H1 (cell line): Measurements from ENCODE around the gene LIG3.

Experiments used
- CEBPB ChIP-seq: IDR thresholded peaks from 2 replicates; pipeline ENCODE4 v1.6.1; 2012; ENCODE audit warnings: low read depth, low read length
- TF ChIP-seq, protein P1 (sequence below), 3 experiments: IDR thresholded peaks; 1 replicate in 2 of 3; 2 replicates in 1 of 3; pipeline versions ENCODE4 v1.5.1 to v1.6.1; 2011; ENCODE audit warnings: low read length in 3 of 3, mild to moderate bottlenecking in 3 of 3, inconsistent platforms in 2 of 3, low read depth in 1 of 3, moderate library complexity in 1 of 3; ENCODE audit not compliant: insufficient read depth in 1 of 3; ENCODE audit errors: control extremely low read depth in 1 of 3

DNA sequence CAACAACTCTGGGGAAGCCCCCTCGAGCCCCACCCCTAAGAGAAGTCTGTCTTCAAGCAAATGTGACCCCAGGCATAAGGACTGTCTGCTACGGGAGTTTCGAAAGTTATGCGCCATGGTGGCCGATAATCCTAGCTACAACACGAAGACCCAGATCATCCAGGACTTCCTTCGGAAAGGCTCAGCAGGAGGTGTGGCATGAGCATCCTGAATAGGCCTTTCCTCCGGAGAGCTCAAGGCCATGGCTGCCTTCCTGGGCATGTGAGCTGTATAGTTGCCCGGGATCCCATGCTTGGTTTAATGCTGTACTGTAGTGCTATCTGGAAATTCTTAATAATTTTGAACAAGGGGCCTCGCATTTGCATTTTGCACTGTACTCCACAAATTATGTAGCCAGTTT lies 9.2 kb downstream of the LIG3 start:
- TF ChIP-seq, protein P1, sequence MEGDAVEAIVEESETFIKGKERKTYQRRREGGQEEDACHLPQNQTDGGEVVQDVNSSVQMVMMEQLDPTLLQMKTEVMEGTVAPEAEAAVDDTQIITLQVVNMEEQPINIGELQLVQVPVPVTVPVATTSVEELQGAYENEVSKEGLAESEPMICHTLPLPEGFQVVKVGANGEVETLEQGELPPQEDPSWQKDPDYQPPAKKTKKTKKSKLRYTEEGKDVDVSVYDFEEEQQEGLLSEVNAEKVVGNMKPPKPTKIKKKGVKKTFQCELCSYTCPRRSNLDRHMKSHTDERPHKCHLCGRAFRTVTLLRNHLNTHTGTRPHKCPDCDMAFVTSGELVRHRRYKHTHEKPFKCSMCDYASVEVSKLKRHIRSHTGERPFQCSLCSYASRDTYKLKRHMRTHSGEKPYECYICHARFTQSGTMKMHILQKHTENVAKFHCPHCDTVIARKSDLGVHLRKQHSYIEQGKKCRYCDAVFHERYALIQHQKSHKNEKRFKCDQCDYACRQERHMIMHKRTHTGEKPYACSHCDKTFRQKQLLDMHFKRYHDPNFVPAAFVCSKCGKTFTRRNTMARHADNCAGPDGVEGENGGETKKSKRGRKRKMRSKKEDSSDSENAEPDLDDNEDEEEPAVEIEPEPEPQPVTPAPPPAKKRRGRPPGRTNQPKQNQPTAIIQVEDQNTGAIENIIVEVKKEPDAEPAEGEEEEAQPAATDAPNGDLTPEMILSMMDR (IDR thresholded peaks at IDR 0.05; ENCODE audit: control extremely low read depth in 1 of 3, insufficient read depth in 1 of 3, low read depth in 1 of 3, low read length in 3 of 3), result no peak
- no peak for TF ChIP-seq CEBPB
